Fibroblast of lung (primary cell): Measurements from ENCODE around the gene GLUL. TPM values are rescaled to one million over a fixed set of nuclear protein-coding genes. Genes with fewer than 3 reads are reported as not detected.

Source experiments
- DNase-seq, 2 donors: peaks; one replicate each; pipeline versions ENCODE4 v3.0.0 to v3.0.0-alpha.2; 2010; ENCODE audit warnings: low read depth in 2 of 2
- H2AFZ ChIP-seq: 2 replicates; pipeline ENCODE4 v1.5.1; 2012; ENCODE audit warnings: low read length, control low read depth, inconsistent platforms
- H3K27ac ChIP-seq: 2 replicates; pipeline ENCODE4 v1.5.1; 2011; ENCODE audit warnings: low read length, control low read depth; ENCODE audit not compliant: insufficient read depth
- H3K27me3 ChIP-seq: 2 replicates; pipeline ENCODE4 v1.5.1; 2011; ENCODE audit warnings: mild to moderate bottlenecking, low read length; ENCODE audit not compliant: control insufficient read depth, insufficient read depth
- H3K36me3 ChIP-seq: 2 replicates; pipeline ENCODE4 v1.5.1; 2011; ENCODE audit warnings: low read length; ENCODE audit not compliant: control insufficient read depth, insufficient read depth
- H3K4me1 ChIP-seq: 2 replicates; pipeline ENCODE4 v1.5.1; 2011; ENCODE audit warnings: low read length; ENCODE audit not compliant: control insufficient read depth, insufficient read depth; ENCODE audit errors: extremely low read depth
- H3K4me2 ChIP-seq: 2 replicates; pipeline ENCODE4 v1.5.1; 2011; ENCODE audit warnings: low read length, control low read depth; ENCODE audit not compliant: insufficient read depth; ENCODE audit errors: extremely low read depth
- H3K4me3 ChIP-seq, 4 experiments: fragments of 200-600 bp in 1 of 4; sonication (generic) in 1 of 4; replicated peaks in 1 of 4; 2 replicates each; pipeline ENCODE4 v1.5.1; 2011 to 2016; ENCODE audit warnings: low read length in 4 of 4, low read depth in 3 of 4, mild to moderate bottlenecking in 3 of 4, control low read depth in 2 of 4, inconsistent platforms in 1 of 4, mixed read lengths in 1 of 4; ENCODE audit not compliant: insufficient read depth in 1 of 4; ENCODE audit errors: control extremely low read depth in 1 of 4
- H3K79me2 ChIP-seq: 2 replicates; pipeline ENCODE4 v1.5.1; 2012; ENCODE audit warnings: mild to moderate bottlenecking, low read length, inconsistent platforms; ENCODE audit not compliant: control insufficient read depth, insufficient read depth
- H3K9ac ChIP-seq: 2 replicates; pipeline ENCODE4 v1.5.1; 2011; ENCODE audit warnings: mild to moderate bottlenecking, low read length, control low read depth; ENCODE audit not compliant: insufficient read depth
- H3K9me3 ChIP-seq: 2 replicates; pipeline ENCODE4 v1.5.1; 2012; ENCODE audit warnings: low read depth, low read length; ENCODE audit not compliant: control insufficient read depth, insufficient read depth
- H4K20me1 ChIP-seq: 2 replicates; pipeline ENCODE4 v1.5.1; 2011; ENCODE audit warnings: low read length; ENCODE audit not compliant: control insufficient read depth, insufficient read depth; ENCODE audit errors: extremely low read depth
- EZH2 ChIP-seq: IDR thresholded peaks from 2 replicates; pipeline ENCODE4 v1.5.1; 2012; ENCODE audit warnings: low read length, control low read depth, mild to moderate bottlenecking; ENCODE audit errors: missing control alignments
- polyA plus RNA-seq, 2 donors: library from polyadenylated mRNA; depleted of rRNA in 1 of 2; stranded (reverse) in 1 of 2; unstranded in 1 of 2; fragments of >200 nt; gene quantifications; 2 replicates each; pipeline ENCODE4 v1.2.1, GENCODE V29; 2011 to 2012; ENCODE audit warnings: missing spikeins in 1 of 2
- total RNA-seq: library from RNA; depleted of rRNA; stranded (reverse); fragments of >200 nt; gene quantifications from 2 replicates; pipeline ENCODE4 v1.2.1, GENCODE V29; 2014
- TF ChIP-seq, protein P1 (sequence below), 2 donors: IDR thresholded peaks in 1 of 2; conservative IDR thresholded peaks in 1 of 2; 1 replicate in 1 of 2; 2 replicates in 1 of 2; pipeline ENCODE4 v1.5.1; 2011 to 2012; ENCODE audit warnings: low read length in 2 of 2, control low read depth in 1 of 2, inconsistent platforms in 1 of 2, low read depth in 1 of 2, mild to moderate bottlenecking in 1 of 2

Gene GLUL
- total and polyA plus RNA-seq, 2 donors (not counting 1 experiment from before 2014, with no cell fraction given) = 187 to 523 TPM

DNA sequence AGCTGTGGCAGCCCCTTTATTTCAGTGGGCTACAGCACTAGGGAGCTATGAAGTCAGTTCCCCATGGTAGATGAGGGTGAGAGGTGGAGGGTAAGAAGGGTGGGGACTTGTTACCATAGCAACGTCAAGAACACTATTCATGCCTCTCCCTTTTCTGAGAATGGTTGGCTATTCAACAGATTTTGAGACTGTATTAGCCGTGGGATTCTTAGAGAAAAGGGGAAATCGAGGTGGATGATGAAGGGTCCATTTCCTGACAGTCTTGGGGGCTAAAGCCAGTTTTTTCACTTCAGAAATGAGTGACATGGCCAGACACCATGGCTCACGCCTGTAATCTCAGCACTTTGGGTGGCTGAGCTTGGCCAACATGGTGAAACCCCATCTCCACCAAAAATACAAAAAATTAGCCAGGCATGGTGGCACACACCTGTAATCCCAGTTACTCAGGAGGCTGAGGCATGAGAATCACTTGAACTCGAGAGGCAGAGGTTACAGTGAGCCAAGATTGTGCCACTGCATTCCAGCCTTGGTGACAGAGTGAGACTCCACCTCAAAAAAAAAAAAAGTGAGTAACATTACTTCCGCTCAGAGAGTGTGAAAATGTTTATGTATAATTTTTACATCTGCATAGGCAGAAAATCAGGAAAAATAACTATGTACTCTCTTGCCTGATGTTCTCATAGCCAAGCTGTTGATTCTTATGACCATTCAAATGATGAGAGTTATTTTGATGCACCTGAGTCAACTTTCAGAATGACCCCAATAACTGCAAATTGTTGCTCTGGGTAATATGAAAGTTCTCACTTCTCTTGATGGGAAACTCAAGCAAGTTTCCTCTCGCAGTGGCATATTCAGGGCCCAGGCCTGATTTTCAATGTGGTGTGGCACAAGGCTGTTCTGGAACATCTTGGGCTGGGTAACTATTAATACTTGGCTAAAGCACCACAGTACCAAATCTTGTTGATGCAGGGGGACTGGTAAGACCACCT, 35.1 kb upstream of the GLUL start:
- Histone ChIP-seq H2AFZ (no peak overlapping the region), H3K4me2 (no peak overlapping the region), H3K4me3 (no peak overlapping the region), H3K9me3 (no peaks in the 10 kb centered on the region), H3K9ac (no peak overlapping the region), H3K27me3 (no peaks in the 10 kb centered on the region), H3K79me2 (no peaks in the 10 kb centered on the region), H3K36me3 (no peaks in the 10 kb centered on the region), H3K27ac (no peak overlapping the region), H3K4me1 (no peaks in the 10 kb centered on the region), H4K20me1 (no peaks in the 10 kb centered on the region)
- TF ChIP-seq, protein P1, sequence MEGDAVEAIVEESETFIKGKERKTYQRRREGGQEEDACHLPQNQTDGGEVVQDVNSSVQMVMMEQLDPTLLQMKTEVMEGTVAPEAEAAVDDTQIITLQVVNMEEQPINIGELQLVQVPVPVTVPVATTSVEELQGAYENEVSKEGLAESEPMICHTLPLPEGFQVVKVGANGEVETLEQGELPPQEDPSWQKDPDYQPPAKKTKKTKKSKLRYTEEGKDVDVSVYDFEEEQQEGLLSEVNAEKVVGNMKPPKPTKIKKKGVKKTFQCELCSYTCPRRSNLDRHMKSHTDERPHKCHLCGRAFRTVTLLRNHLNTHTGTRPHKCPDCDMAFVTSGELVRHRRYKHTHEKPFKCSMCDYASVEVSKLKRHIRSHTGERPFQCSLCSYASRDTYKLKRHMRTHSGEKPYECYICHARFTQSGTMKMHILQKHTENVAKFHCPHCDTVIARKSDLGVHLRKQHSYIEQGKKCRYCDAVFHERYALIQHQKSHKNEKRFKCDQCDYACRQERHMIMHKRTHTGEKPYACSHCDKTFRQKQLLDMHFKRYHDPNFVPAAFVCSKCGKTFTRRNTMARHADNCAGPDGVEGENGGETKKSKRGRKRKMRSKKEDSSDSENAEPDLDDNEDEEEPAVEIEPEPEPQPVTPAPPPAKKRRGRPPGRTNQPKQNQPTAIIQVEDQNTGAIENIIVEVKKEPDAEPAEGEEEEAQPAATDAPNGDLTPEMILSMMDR (conservative IDR thresholded peaks at IDR 0.05 in 1 of 2, IDR thresholded peaks at IDR 0.05 in 1 of 2; ENCODE audit: low read depth in 1 of 2, low read length in 2 of 2) = no peak
- no peak for TF ChIP-seq EZH2
- no peak for DNase-seq

DNA sequence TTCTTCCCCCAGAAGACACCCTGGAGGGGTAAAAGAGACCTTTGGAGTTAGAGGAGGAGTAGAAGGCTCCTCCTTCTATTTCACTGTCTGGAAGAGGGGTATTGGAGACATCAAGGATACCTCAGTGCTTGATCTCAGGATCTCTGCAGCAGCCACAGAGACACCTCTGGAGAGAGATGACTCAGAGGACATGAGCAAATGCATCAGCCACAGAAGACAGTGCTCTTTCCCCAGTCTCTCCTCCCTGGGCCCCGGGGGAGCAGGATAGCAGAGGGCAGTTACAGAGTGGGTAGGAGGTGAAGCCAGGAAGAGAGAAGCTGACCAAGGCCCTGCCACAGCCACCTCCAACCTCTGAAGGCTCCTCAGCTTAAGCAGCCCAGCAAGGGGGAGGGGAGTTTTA, 24.2 kb upstream of the GLUL start:
- H2AFZ ChIP-seq = no peak overlapping the region
- no peaks in the 10 kb centered on the region for H3K27me3 ChIP-seq
- H3K4me2 ChIP-seq = no peak overlapping the region
- no peak overlapping the region for H3K27ac ChIP-seq
- H4K20me1 ChIP-seq = no peaks in the 10 kb centered on the region
- DNase-seq = no peak
- no peak overlapping the region for H3K9ac ChIP-seq
- no peaks in the 10 kb centered on the region for H3K79me2 ChIP-seq
- no peaks in the 10 kb centered on the region for H3K36me3 ChIP-seq
- H3K9me3 ChIP-seq = no peaks in the 10 kb centered on the region
- H3K4me3 ChIP-seq = no peak overlapping the region
- TF ChIP-seq, protein P1 (conservative IDR thresholded peaks at IDR 0.05 in 1 of 2, IDR thresholded peaks at IDR 0.05 in 1 of 2; ENCODE audit: low read depth in 1 of 2, low read length in 2 of 2) = no peak
- no peak for TF ChIP-seq EZH2
- no peaks in the 10 kb centered on the region for H3K4me1 ChIP-seq

DNA sequence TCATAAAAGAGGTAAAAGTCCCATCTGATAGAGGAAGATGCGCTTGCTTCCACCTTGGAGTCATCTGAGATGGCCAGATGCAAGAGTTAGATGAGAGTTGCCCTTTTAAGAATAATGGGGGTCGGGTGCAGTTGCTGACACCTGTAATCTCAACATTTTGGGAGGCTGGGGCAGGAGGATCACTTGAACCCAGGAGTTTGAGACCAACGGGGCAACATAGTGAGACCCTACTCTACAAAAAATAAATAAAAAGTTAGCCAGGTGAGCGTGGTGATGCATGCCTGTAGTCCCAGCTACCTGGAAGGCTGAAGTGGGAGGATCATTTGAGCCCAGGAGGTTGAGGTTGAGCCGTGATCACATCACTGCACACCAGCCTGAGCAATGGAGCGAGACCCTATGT, 22.4 kb upstream of the GLUL start:
- no peaks in the 10 kb centered on the region for H3K36me3 ChIP-seq
- H3K4me1 ChIP-seq = no peaks in the 10 kb centered on the region
- no peak overlapping the region for H3K4me2 ChIP-seq
- H2AFZ ChIP-seq = no peak overlapping the region
- no peaks in the 10 kb centered on the region for H3K9me3 ChIP-seq
- no peaks in the 10 kb centered on the region for H3K79me2 ChIP-seq
- no peaks in the 10 kb centered on the region for H3K27me3 ChIP-seq
- no peak overlapping the region for H3K9ac ChIP-seq
- no peak for DNase-seq
- TF ChIP-seq, protein P1 (conservative IDR thresholded peaks at IDR 0.05 in 1 of 2, IDR thresholded peaks at IDR 0.05 in 1 of 2; ENCODE audit: low read depth in 1 of 2, low read length in 2 of 2) = no peak
- no peak for TF ChIP-seq EZH2
- H3K4me3 ChIP-seq = no peak overlapping the region
- H4K20me1 ChIP-seq = no peaks in the 10 kb centered on the region
- no peak overlapping the region for H3K27ac ChIP-seq
